Glutamatergic neuron (in vitro differentiated cells): Measurements from ENCODE around the gene KCNJ13. TPM values are rescaled to one million over a fixed set of nuclear protein-coding genes. Genes with fewer than 3 reads are reported as not detected.
"Not testable (repeated sequence)": the region's sequence is repeated elsewhere in the genome, so short reads cannot be mapped to it uniquely, and the experiment has no call there.

Experiments
- DNase-seq: peaks from one replicate; pipeline ENCODE4 v3.0.0; 2022
- H3K27ac Mint-ChIP-seq: one replicate; pipeline ENCODE4 v1.8.0; 2020; ENCODE audit warnings: mild to moderate bottlenecking, mixed read lengths, inconsistent platforms; ENCODE audit not compliant: unreplicated experiment
- H3K27me3 Mint-ChIP-seq: one replicate; pipeline ENCODE4 v1.8.0; 2020; ENCODE audit warnings: mild to moderate bottlenecking, moderate library complexity, mixed read lengths, inconsistent platforms; ENCODE audit not compliant: unreplicated experiment
- H3K36me3 Mint-ChIP-seq: one replicate; pipeline ENCODE4 v1.8.0; 2020; ENCODE audit warnings: mild to moderate bottlenecking, mixed read lengths, inconsistent platforms; ENCODE audit not compliant: unreplicated experiment
- H3K4me1 Mint-ChIP-seq: one replicate; pipeline ENCODE4 v1.8.0; 2020; ENCODE audit warnings: mild to moderate bottlenecking, low read depth, mixed read lengths, inconsistent platforms; ENCODE audit not compliant: unreplicated experiment
- H3K4me3 Mint-ChIP-seq: one replicate; pipeline ENCODE4 v1.8.0; 2020; ENCODE audit warnings: mild to moderate bottlenecking, mixed read lengths, inconsistent platforms; ENCODE audit not compliant: unreplicated experiment
- H3K9me3 Mint-ChIP-seq: one replicate; pipeline ENCODE4 v1.8.0; 2020; ENCODE audit warnings: mild to moderate bottlenecking, moderate library complexity, mixed read lengths, inconsistent platforms; ENCODE audit not compliant: unreplicated experiment
- total RNA-seq: library from RNA; stranded (reverse); fragmentation: NEBNext Ultra II Directional; extraction: Animal tissue kit (Norgen Biotek cat#: 25700); gene quantifications from one replicate; pipeline ENCODE4 v1.2.1, GENCODE V29; 2021; ENCODE audit not compliant: unreplicated experiment
- TF ChIP-seq, protein P1 (sequence below): fragments of 200-600 bp; sonication (generic); IDR thresholded peaks from one replicate; pipeline ENCODE4 v1.5.0; 2021; ENCODE audit not compliant: partially characterized antibody, unreplicated experiment

KCNJ13 gene
- total RNA-seq, 1 donor from 2014 or later: not detected

DNA sequence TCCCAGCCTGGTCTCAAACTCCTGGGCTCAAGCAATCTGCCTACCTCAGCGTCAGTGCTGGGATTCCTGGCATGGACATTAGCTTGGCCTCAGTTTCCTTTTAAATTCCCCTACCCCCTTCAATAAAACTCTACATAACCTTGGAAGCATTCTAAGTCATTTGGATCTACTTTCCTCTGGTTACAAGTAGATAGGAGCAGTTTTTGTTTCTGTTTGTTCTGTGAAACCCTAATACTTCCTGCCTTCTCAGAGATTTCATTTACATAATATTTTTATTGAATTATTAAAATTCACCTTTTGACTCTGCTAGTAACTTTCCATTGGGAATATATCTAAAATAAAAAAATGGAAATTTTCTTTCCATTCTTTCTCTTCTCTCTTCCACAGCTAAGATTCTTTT lies 53.3 kb downstream of the KCNJ13 start:
- Mint-ChIP-seq H3K4me3 (no peak overlapping the region), H3K27me3 (no peaks in the 10 kb centered on the region)

DNA sequence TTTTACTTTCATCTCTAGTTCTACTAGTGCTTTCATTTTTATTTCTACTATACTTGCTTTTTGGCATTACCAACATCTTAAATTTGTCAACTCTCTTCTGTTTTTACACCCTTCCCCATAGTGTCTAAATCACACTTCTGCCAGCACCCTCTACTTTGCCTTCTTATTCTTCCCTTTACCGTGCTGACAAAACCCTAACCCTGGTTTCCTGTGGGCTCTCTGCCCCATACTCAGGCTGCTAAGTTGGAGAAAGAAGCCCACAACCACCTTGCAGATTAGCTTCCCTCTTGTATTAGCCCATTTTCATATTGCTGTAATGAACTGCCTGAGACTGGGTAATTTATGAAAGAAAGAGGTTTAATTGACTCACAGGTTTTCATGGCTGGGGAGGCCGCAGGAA lies 54.5 kb downstream of the KCNJ13 start:
- Mint-ChIP-seq H3K4me1 (peaks cover 6% of the 10 kb centered on the region), H3K9me3 (peaks cover 4% of the 10 kb centered on the region), H3K4me3 (no peak overlapping the region), H3K27me3 (no peaks in the 10 kb centered on the region), H3K36me3 (no peaks in the 10 kb centered on the region), H3K27ac (no peak overlapping the region)
- TF ChIP-seq, protein P1, sequence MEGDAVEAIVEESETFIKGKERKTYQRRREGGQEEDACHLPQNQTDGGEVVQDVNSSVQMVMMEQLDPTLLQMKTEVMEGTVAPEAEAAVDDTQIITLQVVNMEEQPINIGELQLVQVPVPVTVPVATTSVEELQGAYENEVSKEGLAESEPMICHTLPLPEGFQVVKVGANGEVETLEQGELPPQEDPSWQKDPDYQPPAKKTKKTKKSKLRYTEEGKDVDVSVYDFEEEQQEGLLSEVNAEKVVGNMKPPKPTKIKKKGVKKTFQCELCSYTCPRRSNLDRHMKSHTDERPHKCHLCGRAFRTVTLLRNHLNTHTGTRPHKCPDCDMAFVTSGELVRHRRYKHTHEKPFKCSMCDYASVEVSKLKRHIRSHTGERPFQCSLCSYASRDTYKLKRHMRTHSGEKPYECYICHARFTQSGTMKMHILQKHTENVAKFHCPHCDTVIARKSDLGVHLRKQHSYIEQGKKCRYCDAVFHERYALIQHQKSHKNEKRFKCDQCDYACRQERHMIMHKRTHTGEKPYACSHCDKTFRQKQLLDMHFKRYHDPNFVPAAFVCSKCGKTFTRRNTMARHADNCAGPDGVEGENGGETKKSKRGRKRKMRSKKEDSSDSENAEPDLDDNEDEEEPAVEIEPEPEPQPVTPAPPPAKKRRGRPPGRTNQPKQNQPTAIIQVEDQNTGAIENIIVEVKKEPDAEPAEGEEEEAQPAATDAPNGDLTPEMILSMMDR: no peak
- no peak for DNase-seq

More for the DNA sequence above, 53.3 kb downstream of the KCNJ13 start:
- peaks cover 6% of the 10 kb centered on the region for H3K4me1 Mint-ChIP-seq
- DNase-seq: no peak
- H3K36me3 Mint-ChIP-seq: no peaks in the 10 kb centered on the region
- peaks cover 4% of the 10 kb centered on the region for H3K9me3 Mint-ChIP-seq
- no peak overlapping the region for H3K27ac Mint-ChIP-seq
- TF ChIP-seq, protein P1: no peak

DNA sequence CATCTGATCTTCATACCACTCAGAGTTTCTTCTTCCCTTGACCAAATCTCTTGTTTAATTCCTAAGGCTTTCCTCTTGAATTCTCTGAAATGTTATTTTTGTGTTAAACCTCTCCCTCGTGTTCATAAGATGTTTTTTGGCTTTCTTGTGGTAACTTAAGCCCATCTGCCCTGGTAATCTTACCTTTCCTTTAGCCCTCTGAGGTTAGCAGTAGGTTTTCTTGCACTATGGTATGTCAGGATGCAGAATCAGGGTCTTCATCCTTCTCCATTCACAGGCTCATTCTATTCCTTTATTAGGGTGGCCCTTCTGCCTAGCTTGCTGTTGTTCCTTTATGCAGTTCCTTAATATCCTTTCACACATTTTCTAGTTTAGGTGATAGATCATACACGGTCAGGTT lies 55.1 kb downstream of the KCNJ13 start:
- no peaks in the 10 kb centered on the region for H3K27me3 Mint-ChIP-seq
- peaks cover 4% of the 10 kb centered on the region for H3K9me3 Mint-ChIP-seq
- no peak overlapping the region for H3K27ac Mint-ChIP-seq
- TF ChIP-seq, protein P1: no peak
- peaks cover 6% of the 10 kb centered on the region for H3K4me1 Mint-ChIP-seq
- no peaks in the 10 kb centered on the region for H3K36me3 Mint-ChIP-seq
- H3K4me3 Mint-ChIP-seq: no peak overlapping the region
- DNase-seq: no peak

DNA sequence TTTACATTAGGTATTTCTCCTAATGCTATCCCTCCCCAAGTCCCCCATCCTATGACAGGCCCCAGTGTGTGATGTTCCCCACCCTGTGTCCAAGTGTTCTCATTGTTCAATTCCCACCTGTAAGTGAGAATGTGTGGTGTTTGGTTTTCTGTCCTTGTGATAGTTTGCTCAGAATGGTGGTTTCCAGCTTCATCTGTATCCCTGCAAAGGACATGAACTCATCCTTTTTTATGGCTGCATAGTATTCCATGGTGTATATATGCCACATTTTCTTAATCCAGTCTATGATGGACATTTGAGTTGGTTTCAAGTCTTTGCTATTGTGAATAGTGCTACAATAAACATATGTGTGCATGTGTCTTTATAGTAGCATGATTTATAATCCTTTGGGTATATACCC lies 56.3 kb downstream of the KCNJ13 start:
- H3K4me3 Mint-ChIP-seq, H3K9me3 Mint-ChIP-seq, H3K27ac Mint-ChIP-seq, H3K36me3 Mint-ChIP-seq, H3K27me3 Mint-ChIP-seq, DNase-seq: not testable (repeated sequence)
- H3K4me1 Mint-ChIP-seq: peaks cover 11% of the 10 kb centered on the region

Other genes starting within 250 kb of the KCNJ13 start
- gene CHRNG, start 236.9 kb downstream of the KCNJ13 start, total RNA-seq: 3.5 TPM
- 12.3 TPM for gene TIGD1, start 226.0 kb downstream of the KCNJ13 start, total RNA-seq
- gene EIF4E2, start 225.9 kb downstream of the KCNJ13 start, total RNA-seq: 82.9 TPM
- gene EFHD1, start 143.0 kb downstream of the KCNJ13 start, total RNA-seq: 0.71 TPM
- gene GIGYF2, start 79.2 kb downstream of the KCNJ13 start, total RNA-seq: 91.7 TPM
- gene SNORC, start 93.7 kb upstream of the KCNJ13 start, total RNA-seq: 2.4 TPM
- gene NGEF, start 236.7 kb upstream of the KCNJ13 start, total RNA-seq: 7.2 TPM